ENCODE results near the gene SEMA3E.

GRCh38 chr7:83487801-83488200 lies 161.1 kb downstream of the SEMA3E start:
- no peak for TF ChIP-seq POLR2A (IDR thresholded peaks at IDR 0.05; ENCODE audit: low read depth, low read length)
- TF ChIP-seq POLR2AphosphoS5 (IDR thresholded peaks at IDR 0.05; ENCODE audit: low read depth, low read length), result no peak

Data from GM12892 (cell line).